AG04450 (cell line): ENCODE results near the gene LY6G6D. TPM values are rescaled to one million over a fixed set of nuclear protein-coding genes. Genes with fewer than 3 reads are reported as not detected.

Source experiments
- CTCF ChIA-PET: fragments of 300-600, 350-600 bp; formaldehyde crosslinking; extraction: SDS; loops from one replicate; lab custom pipeline; 2022; ENCODE audit warnings: antibody characterized with exemption, inconsistent platforms; lab: Charles Lee
- POLR2A ChIA-PET: fragments of 350-600 bp; formaldehyde crosslinking; extraction: SDS; loops from one replicate; lab custom pipeline; 2021; ENCODE audit warnings: antibody characterized with exemption, inconsistent platforms; lab: Yijun Ruan, JAX
- DNase-seq: peaks from one replicate; pipeline ENCODE4 v3.0.0-alpha.2; 2011; ENCODE audit warnings: low read depth, low spot score
- H3K27ac ChIP-seq: one replicate; pipeline ENCODE4 v1.5.1; 2012; ENCODE audit warnings: low read depth, low read length, control low read depth
- H3K27me3 ChIP-seq: one replicate; pipeline ENCODE4 v1.6.0; 2012; ENCODE audit warnings: low read length; ENCODE audit not compliant: control insufficient read depth, insufficient read depth
- H3K4me3 ChIP-seq: 2 replicates; pipeline ENCODE4 v1.5.1; 2011; ENCODE audit warnings: mild to moderate bottlenecking, low read depth, low read length, control low read depth
- H3K9me3 ChIP-seq: 2 replicates; pipeline ENCODE4 v1.5.1; 2012; ENCODE audit warnings: low read length; ENCODE audit not compliant: control insufficient read depth, insufficient read depth
- CTCF ChIP-seq: IDR thresholded peaks from 2 replicates; pipeline ENCODE4 v1.5.1; 2011; ENCODE audit warnings: low read depth, low read length, control low read depth, inconsistent platforms
- polyA plus RNA-seq: library from polyadenylated mRNA; depleted of rRNA; stranded (reverse); fragments of >200 nt; gene quantifications from 2 replicates; pipeline ENCODE4 v1.2.3, GENCODE V29; 2011

The LY6G6D gene
- polyA plus RNA-seq, 1 experiment = not detected

DNA sequence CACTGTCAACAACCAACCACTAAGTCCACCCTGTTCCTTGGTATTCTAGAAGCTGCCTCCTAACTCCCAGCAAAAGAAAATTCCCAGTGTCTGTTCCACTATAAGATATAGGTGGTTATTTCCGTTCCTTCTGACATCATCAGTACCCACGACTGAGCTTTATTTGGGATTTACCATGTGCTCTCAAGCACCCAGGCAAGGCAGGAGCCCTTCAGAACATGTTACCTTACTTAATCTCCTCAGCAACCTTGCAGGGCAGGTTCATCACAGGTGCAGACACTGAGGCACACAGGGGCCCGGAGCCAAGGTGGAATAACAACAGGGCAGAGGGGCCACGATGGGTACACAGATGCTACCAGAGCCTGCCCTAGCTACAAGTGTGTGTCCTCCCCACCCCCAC is 22.8 kb upstream of the LY6G6D start:
- no peak overlapping the region for H3K27ac ChIP-seq
- TF ChIP-seq CTCF = no peak
- ChIA-PET POLR2A (no interaction called here), CTCF (interaction anchor here (0.6 kb wide), 1 partner anchor 11 kb away, joined by 3 read pairs; the partner anchor contains the start of gene ABHD16A)
- no peak overlapping the region for H3K4me3 ChIP-seq
- no peaks in the 10 kb centered on the region for H3K27me3 ChIP-seq
- DNase-seq = no peak
- no peaks in the 10 kb centered on the region for H3K9me3 ChIP-seq

DNA sequence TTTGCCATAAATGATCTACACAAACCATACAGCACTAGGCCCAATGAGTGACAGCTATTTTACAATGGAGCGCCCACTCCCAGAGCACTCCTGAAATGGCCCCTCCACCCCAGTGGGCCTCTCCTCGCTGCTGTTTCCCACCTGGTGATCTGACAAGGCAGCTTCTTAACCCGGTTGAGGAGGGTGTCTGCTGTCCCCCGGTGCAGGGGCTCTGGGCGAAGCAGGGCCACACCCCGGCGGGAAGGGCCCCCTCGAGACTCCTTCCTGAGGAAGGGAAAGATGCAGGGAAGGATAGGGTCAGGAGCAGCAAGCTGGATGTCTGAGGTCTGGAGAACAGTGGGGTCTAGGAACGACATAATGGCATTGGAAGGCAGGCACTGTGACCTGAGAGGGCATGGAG is 22.3 kb upstream of the LY6G6D start:
- no peak for DNase-seq
- Histone ChIP-seq H3K4me3 (no peak overlapping the region), H3K27ac (no peak overlapping the region), H3K9me3 (no peaks in the 10 kb centered on the region), H3K27me3 (no peaks in the 10 kb centered on the region)
- CTCF ChIA-PET = no interaction called here
- POLR2A ChIA-PET = no interaction called here
- TF ChIP-seq CTCF = no peak

GRCh38 chr6:31693535-31693934 is 21.6 kb upstream of the LY6G6D start:
- ChIA-PET POLR2A (no interaction called here), CTCF (no interaction called here)
- no peak overlapping the region for H3K4me3 ChIP-seq
- H3K27me3 ChIP-seq = no peaks in the 10 kb centered on the region
- no peaks in the 10 kb centered on the region for H3K9me3 ChIP-seq
- no peak overlapping the region for H3K27ac ChIP-seq
- no peak for DNase-seq
- no peak for TF ChIP-seq CTCF

GRCh38 chr6:31697555-31697954 is 17.6 kb upstream of the LY6G6D start:
- Histone ChIP-seq H3K4me3 (no peak overlapping the region), H3K27ac (no peak overlapping the region), H3K27me3 (no peaks in the 10 kb centered on the region), H3K9me3 (no peaks in the 10 kb centered on the region)
- DNase-seq = no peak
- no peak for TF ChIP-seq CTCF
- ChIA-PET CTCF (interaction anchor here (0.7 to 1.4 kb wide), 2 partner anchors 109 to 132 kb away, joined by 4 read pairs; partner anchors contain the start of gene LSM2), POLR2A (no interaction called here)

GRCh38 chr6:31700740-31701401 is 14.3 kb upstream of the LY6G6D start:
- no peak for TF ChIP-seq CTCF
- no peaks in the 10 kb centered on the region for H3K9me3 ChIP-seq
- no peaks in the 10 kb centered on the region for H3K27me3 ChIP-seq
- no peak for DNase-seq
- H3K4me3 ChIP-seq = no peak overlapping the region
- ChIA-PET CTCF (interaction anchor here (1.0 to 1.5 kb wide), 3 partner anchors 10 to 38 kb away, joined by 3 to 4 read pairs (median 3); partner anchors contain the start of gene LY6G5C), POLR2A (no interaction called here)
- no peak overlapping the region for H3K27ac ChIP-seq
